ENCODE data around the gene PAPPA2.

DNA sequence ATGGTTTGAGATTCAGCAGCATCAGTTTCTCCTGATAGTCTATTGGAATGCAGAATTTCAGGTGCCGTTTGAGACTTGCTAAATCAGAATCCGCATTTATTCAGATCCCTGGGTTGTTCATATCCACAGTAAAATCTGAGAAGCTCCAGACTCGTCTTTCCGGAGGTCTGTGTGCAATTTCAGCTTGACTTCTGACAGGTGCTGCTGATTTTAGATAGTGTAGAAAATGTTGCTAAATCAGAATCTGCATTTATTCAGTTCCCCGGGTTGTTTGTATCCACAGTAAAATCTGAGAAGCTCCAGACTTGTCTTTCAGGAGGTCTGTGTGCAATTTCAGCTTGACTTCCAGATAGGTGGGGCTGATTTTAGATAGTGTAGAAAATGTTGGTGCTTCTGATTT lies 113.7 kb downstream of the PAPPA2 start:
- TF ChIP-seq BHLHE40 (IDR thresholded peaks at IDR 0.05; ENCODE audit: borderline replicate concordance in 1 of 2, low read depth in 2 of 2, low read length in 1 of 2): no peak
- no peak for TF ChIP-seq ESRRA (IDR thresholded peaks at IDR 0.05; ENCODE audit: low read length)
- no peak for TF ChIP-seq EP300 (IDR thresholded peaks at IDR 0.05; ENCODE audit: borderline replicate concordance in 1 of 2, control insufficient read depth in 1 of 2, low read depth in 2 of 2, low read length in 2 of 2)
- TF ChIP-seq JUNB (IDR thresholded peaks at IDR 0.05): no peak
- TF ChIP-seq, protein P1, sequence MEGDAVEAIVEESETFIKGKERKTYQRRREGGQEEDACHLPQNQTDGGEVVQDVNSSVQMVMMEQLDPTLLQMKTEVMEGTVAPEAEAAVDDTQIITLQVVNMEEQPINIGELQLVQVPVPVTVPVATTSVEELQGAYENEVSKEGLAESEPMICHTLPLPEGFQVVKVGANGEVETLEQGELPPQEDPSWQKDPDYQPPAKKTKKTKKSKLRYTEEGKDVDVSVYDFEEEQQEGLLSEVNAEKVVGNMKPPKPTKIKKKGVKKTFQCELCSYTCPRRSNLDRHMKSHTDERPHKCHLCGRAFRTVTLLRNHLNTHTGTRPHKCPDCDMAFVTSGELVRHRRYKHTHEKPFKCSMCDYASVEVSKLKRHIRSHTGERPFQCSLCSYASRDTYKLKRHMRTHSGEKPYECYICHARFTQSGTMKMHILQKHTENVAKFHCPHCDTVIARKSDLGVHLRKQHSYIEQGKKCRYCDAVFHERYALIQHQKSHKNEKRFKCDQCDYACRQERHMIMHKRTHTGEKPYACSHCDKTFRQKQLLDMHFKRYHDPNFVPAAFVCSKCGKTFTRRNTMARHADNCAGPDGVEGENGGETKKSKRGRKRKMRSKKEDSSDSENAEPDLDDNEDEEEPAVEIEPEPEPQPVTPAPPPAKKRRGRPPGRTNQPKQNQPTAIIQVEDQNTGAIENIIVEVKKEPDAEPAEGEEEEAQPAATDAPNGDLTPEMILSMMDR (IDR thresholded peaks at IDR 0.05 in 2 of 3, conservative IDR thresholded peaks at IDR 0.05 in 1 of 3; ENCODE audit: control insufficient read depth in 2 of 3, extremely low read depth in 1 of 3, insufficient read depth in 1 of 3, low read depth in 3 of 3, low read length in 3 of 3): no peak
- no peak for TF ChIP-seq PML (IDR thresholded peaks at IDR 0.05; ENCODE audit: low read length)
- TF ChIP-seq SREBF2 (IDR thresholded peaks at IDR 0.05; ENCODE audit: low read length): no peak
- no peak for TF ChIP-seq RBBP5 (conservative IDR thresholded peaks at IDR 0.05)
